Limb (tissue), 2 donors: ENCODE data around the gene SRCAP.
A peak's percentile ranks its signal among the peaks of the same experiment; 100 is the strongest.

Experiments
- DNase-seq, 2 donors: peaks; one replicate each; pipeline ENCODE4 v3.0.0-alpha.2; 2016; ENCODE audit errors: extremely low spot score in 2 of 2

Gene SRCAP

DNA sequence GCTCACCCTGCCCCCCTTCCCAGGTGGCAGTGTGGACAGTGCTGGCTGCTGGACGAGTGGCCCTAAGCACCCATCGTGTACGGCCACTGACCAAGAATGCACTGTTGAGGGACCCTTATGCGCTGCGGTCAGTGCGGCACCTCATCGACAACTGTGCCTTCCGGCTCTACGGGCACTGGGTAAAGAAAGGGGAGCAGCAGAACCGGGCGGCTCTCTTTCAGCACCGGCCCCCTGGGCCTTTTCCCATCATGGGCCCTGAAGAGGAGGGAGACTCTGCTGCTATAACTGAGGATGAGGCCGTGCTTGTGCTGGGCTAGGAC lies 57.8 kb downstream of the SRCAP start:
- DNase-seq = no peak

DNA sequence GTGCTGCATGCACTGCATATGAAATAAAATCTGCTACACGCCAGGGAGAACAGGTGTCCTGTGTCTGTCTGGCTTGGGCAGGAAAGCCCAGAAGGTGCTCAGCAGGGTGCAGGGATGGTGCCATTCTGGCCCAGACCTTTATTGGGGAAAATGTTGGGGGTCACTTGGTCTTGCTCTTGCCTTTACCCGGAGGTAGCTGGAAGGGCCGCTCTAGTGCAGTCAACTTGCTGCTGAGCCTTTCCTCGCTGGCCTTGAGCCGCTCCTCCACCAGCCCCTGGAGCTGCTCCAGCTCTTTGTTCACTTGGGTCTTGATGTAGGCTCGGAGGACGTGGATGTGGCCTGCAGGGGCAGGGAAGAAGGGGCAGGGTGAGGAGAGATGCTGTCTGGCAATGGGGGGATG lies 58.3 kb downstream of the SRCAP start:
- DNase-seq = no peak

- no peak for DNase-seq
Measured at GRCh38 chr16:30758988-30759491, 60.1 kb downstream of the SRCAP start.

DNA sequence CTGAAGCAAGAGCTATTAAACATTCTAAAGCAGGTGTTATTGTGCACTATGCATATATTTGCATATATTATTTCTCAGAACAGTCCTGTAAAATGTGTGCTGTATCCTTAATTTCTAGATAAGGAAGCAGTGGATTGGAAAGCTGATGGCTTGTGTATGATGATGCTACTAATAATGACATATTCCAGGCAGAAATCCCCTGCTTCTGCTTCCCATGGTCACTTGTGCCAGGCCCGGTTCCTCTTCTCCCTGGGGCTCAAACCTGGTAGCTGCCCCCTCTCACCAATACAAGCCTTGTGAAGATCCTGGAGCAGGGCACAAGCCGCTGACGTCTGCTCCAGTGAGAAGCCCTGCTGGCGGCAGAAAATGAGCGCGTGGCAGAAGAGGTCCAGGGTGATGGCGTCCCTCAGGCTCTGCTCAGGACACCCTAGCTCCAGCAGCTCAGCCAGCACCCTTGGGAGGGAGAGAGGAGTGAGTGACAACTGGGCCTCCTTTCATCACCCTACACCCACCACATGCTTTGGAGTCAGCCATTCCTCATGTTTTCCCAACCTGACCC lies 61.1 kb downstream of the SRCAP start:
- DNase-seq = no peak

DNA sequence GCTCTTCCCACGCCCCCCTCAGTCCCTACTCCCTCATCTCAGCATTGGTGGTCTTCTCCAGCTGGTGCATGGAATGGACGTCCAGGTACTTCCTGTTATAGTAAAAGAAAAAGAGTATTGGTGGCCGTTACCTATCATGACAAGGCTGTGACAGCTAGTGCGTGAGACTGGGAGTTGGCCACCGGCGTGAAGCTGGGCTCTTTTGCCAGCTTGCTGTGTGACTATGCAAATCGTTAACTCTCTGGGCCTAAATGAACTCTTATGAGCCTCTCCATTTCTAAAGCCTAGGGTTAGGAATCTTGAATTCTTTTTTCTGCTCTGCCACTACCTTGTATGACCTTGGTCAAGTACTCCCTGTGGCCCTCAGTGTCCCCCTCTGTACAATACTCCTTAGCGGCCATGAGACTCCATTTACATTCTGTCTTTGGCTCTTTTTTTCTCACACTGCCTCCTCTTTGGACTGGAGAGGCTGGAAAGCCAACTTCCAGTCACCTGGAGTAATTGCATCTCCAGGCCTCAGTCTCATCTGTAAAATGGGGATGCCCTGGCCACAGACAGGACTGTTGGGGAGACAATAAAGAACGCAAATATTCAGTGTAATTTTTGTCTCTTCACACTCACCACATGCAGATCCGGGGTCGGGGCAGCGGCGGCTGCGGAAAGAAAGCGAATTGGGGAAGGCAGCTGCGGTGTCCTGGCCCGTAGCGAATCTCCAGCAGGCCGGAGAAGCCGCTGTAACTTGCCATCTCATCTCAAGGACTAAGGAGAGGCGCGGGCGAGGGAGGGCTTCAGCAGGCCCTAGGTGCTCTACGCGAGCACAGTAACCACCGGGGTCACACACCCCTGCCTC lies 61.8 kb downstream of the SRCAP start:
- no peak for DNase-seq

GRCh38 chr16:30761427-30761927 lies 62.5 kb downstream of the SRCAP start:
- DNase-seq = peak in 1 of 2 donors; percentile 50

- DNase-seq = peak; percentile 98 to 99
Measured at GRCh38 chr16:30761928-30762902, 63.2 kb downstream of the SRCAP start, which contains the start of the genes CFAP119 and RNF40. TSS of gene CFAP119 (minus strand) at chr16:30762062. CDS start at chr16:30761748, 314 bp downstream. TSS of gene RNF40 (plus strand) at chr16:30762322. CDS start at chr16:30762546, 224 bp downstream.

GRCh38 chr16:30762991-30763725 lies 64.2 kb downstream of the SRCAP start:
- DNase-seq = peak in 1 of 2 donors; percentile 18

DNA sequence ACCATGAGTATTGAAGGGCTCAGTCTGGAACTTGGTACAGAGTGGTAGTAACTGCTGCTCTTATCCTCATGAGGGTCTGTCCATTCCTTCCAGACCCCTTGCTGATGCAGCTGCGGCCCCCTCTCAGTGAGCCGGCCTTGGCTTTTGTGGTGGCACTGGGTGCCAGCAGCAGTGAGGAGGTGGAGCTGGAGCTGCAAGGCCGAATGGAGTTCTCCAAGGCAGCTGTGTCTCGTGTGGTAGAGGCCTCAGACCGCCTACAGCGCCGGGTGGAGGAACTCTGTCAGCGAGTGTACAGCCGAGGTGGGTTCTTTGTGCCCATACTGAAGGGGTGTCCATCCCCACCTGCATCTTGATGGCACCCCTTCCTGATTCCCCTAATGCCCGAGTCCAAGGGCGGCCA lies 65.1 kb downstream of the SRCAP start:
- DNase-seq = no peak

DNA sequence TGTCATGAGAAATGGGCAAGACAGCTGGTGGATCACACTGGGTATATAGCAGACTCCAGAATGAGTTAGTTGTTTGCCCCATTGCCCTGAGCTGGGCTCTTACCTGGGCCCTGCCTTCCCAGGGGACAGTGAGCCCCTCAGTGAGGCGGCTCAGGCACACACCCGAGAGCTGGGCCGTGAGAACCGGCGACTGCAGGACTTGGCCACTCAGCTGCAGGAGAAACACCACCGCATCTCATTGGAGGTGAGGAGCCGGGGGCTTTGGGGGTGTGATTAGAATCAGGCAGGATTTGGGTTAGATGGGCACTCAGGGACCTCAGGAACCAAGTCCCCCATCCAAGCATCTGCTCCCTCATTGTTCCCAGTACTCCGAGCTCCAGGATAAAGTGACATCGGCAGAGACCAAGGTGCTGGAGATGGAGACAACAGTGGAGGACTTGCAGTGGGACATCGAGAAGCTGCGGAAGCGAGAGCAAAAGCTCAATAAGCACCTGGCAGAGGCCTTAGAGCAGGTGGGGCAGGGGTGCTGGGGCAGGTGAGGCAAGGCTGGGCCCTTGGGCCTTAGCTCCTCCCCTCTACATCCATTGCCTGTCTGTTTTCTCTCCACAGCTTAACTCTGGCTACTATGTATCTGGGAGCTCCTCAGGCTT lies 66.0 kb downstream of the SRCAP start:
- DNase-seq = no peak

DNA sequence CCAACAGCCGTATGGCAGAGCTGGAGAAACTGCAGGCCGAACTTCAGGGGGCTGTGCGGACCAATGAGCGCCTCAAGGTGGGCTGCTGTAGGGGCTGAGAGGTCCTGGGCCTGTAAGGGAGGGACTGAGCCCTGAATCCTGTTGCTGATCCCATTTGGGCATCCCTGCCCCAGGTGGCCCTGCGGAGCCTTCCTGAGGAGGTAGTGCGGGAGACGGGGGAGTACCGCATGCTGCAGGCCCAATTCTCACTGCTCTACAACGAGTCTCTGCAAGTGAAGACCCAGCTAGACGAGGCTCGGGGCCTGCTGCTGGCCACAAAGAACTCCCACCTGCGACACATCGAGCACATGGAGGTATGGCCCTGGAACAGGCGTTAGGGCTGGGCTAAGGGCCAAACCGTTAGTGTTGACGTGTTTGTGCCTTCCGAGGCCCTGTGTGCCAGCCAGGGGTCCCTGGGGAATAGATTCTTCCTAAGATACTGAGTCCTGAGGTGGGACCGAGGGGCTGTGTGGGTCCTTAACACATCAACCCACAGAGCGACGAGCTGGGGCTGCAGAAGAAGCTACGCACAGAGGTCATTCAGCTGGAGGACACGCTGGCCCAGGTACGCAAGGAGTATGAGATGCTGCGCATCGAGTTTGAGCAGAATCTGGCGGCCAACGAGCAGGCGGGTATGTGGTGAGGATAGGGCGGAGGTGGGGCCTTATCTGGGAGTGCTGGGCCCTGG lies 67.4 kb downstream of the SRCAP start:
- DNase-seq = no peak

DNA sequence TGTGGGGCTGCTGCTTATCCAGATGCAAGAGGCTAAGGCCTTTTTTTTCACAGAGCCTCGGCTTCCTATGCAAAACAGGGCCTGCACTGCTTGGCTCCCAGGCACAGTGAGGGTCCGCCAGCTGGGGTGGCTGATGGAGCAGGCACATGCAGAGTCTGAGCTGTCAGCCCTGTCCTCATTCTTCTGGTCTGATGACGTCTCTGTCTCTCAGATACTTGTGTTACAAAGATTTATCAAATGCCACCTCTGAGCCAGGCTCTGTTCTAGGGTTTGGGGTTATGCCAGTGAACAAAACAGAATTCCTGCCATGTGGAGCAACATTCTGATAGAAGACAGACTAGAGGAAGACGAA lies 67.9 kb downstream of the SRCAP start:
- no peak for DNase-seq

GRCh38 chr16:30767767-30768465 lies 68.9 kb downstream of the SRCAP start:
- DNase-seq = no peak

GRCh38 chr16:30768583-30769181 lies 69.7 kb downstream of the SRCAP start:
- no peak for DNase-seq

DNA sequence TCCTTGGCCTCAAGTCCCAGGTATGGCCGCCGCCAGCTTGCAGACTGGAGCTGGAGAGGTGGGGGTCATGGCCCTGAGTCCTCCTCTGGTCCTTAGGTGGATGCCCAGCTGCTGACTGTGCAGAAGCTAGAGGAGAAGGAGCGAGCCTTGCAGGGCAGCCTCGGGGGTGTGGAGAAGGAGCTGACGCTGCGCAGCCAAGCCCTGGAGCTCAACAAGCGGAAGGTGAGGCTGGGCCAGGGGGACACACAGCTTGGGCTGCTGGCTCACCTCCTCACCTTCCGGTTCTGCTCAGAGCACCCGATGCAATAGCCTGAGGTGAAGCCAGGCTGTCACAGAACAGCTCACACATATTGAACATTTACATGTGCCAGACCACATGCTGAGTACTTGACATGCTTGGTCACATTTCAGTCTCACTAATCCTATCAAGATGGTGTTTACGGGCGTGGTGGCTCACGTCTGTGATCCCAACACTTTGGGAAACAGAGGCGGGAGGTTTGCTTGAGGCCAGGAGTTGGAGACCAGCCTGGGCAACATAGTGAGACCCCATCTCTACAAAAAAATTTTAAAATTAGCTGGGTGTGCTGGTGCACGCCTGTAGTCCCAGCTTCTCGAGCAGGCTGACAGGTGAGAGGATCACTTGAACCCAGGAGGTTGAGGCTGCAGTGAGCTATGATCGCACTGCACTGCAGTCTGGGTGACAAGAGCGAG lies 70.6 kb downstream of the SRCAP start:
- no peak for DNase-seq

DNA sequence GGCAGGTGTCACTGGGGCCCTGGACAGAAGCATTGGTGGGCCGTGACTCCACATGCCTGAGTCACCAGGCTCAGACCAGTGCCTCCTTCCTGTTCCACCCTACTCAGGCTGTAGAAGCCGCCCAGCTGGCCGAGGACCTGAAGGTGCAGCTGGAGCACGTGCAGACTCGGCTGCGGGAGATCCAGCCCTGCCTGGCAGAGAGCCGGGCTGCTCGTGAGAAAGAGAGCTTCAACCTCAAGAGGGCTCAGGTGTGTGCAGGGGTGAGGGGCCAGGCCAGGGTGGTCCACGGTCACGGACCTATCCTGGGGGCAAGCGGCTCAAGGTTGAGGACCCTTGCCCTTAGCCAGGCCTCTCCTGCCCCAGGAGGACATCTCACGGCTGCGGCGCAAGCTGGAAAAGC lies 72.8 kb downstream of the SRCAP start:
- peak in 1 of 2 donors; percentile 21 for DNase-seq

GRCh38 chr16:30773826-30774225 lies 74.9 kb downstream of the SRCAP start:
- peak in 1 of 2 donors; percentile 32 for DNase-seq
